GM19025 (cell line): ENCODE results near the gene OGFR.

Experiments used
- ATAC-seq: cut with Tn5 transposase; IDR thresholded peaks from one replicate; pipeline ENCODE4 v1.9.1; 2021; ENCODE audit warnings: mild to moderate bottlenecking, low read depth, moderate library complexity; ENCODE audit not compliant: unreplicated experiment

The OGFR gene

DNA sequence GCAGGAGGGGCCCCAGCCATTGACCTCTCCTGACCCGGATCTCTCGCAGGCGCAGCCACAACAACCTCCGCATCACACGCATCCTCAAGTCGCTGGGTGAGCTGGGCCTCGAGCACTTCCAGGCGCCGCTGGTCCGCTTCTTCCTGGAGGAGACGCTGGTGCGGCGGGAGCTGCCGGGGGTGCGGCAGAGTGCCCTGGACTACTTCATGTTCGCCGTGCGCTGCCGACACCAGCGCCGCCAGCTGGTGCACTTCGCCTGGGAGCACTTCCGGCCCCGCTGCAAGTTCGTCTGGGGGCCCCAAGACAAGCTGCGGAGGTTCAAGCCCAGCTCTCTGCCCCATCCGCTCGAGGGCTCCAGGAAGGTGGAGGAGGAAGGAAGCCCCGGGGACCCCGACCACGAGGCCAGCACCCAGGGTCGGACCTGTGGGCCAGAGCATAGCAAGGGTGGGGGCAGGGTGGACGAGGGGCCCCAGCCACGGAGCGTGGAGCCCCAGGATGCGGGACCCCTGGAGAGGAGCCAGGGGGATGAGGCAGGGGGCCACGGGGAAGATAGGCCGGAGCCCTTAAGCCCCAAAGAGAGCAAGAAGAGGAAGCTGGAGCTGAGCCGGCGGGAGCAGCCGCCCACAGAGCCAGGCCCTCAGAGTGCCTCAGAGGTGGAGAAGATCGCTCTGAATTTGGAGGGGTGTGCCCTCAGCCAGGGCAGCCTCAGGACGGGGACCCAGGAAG lies 7.7 kb downstream of the OGFR start:
- no peak for ATAC-seq

GRCh38 chr20:62812907-62813200 lies 8.2 kb downstream of the OGFR start:
- no peak for ATAC-seq

- no peak for ATAC-seq
These were observed 9.0 kb downstream of the OGFR start for GRCh38 chr20:62813588-62813987.

GRCh38 chr20:62814060-62814708 lies 9.5 kb downstream of the OGFR start:
- no peak for ATAC-seq

GRCh38 chr20:62814709-62815065 lies 10.1 kb downstream of the OGFR start:
- no peak for ATAC-seq

GRCh38 chr20:62815066-62815991 lies 10.7 kb downstream of the OGFR start:
- ATAC-seq = no peak

- ATAC-seq = no peak
These were observed 11.6 kb downstream of the OGFR start for GRCh38 chr20:62816031-62816883.

DNA sequence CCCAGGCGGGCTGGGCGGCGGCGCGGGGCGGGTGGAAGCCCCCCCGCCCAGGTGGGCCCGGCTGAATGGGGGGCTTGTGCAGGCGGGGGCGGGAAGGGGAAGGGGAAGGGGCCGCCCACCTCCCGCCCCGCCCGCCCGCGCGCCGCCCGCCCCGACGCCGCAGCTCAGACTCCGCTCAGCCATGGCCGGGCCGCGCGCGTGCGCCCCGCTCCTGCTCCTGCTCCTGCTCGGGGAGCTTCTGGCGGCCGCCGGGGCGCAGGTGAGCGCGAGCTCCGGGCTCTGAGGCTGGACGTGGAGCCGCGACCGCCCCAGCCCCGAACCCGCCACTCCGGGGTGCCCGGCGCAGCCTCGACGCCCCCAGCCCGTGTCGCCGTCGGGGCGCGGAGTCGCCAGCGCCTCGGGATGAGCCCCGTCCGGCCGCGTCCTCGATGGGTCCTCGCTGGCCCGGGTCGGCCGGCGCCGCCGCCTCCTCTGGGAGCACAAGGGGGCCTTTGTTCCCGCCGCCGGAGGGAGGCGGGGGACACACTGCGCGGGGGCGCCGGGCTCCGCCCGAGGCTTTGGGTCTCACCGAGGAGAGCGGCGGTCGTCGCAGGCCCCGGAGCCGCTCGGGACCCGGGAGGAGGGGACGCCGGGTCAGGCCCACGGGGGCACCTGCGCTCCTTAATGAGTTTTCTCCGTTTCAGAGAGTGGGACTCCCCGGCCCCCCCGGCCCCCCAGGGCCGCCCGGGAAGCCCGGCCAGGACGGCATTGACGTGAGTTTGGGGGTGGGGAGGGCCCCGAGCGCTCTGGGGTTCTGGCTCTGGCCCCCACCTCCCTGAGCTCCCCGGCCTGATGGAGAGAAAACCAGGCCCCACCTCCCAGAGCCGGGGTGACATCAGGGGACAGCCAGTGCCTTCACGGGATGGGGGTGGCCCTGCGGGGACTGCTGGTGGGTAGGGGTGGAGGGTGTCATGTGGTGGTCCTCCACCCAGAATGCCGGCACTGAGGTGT lies 12.5 kb downstream of the OGFR start, which contains the start of gene COL9A3:
COL9A3 (plus strand) TSS at position 167 of the 990 bp plus-strand sequence; CDS start at position 182, 15 bp downstream.
- no peak for ATAC-seq

GRCh38 chr20:62817975-62818591 lies 13.4 kb downstream of the OGFR start:
- ATAC-seq = no peak

- ATAC-seq = no peak
These were observed 14.2 kb downstream of the OGFR start for GRCh38 chr20:62818592-62819493.

DNA sequence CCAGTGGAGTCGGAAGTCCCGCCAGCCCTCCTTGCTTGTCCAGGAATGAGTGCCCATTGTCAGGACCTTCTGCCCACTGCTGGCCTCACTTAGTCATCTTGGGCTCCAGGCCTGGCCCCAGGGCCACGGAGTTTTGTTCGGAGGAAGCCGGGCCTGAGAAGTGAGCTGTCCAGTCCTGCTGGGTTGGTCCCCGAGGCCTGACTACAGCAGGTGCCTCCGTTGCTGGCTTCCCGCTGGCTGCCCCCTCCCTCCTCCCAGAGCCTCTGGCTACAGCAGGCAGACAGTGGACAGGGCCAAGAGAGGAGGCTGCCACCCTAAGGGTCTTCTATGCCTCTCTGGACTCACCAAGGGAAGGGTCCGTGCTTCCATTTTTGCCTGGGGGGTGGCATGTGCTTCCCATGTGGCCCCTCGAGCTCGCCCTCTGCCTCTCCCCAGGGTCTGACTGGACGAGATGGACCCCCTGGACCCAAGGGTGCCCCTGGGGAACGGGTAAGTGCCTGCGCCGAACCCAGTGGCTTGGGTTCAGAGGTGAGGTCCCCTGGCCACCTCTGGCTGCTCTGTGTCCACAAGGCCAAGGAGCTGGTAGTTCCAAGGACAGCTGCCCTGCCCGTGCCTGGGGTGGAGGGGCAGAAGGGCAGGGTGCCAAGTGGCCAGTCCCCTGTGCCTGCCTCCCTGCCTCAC lies 15.0 kb downstream of the OGFR start:
- no peak for ATAC-seq

DNA sequence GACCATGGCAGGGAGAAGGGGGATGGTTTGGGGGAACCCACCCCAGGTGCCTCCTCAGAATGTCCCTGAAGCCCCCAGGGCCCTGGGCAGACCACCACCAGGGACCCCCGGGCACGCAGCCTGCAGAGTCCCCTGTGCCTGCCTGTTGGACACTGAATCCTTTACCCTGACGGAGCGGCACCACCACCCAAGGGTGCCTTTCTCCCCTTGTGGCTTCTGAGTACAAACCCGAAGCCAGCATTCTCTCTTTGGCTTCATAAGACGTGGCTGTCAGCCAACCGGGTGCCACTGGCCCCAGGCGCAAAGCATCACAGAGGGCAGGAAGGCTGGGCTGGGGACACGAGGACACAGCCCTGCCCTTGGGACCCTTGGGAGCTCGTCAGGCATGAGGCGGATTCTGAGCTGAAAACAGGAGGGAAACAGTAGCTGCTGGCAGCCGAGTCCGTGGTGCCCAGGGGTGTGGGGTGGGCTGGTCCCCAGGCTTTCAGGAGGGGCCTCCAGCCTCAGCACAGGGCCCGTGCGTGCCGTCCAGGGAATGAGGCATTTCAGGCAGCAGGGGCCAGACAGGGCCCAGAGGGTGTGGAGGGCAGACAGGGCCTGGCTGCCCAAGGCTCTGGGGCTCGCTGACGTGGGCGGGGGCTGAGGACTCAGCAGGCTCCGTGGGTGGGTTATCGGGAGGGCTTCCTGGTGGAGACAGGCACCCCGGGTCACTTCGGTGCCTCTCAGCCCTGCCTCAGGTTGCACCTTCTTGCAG lies 15.8 kb downstream of the OGFR start:
- ATAC-seq = no peak

- no peak for ATAC-seq
These were observed 16.5 kb downstream of the OGFR start for GRCh38 chr20:62820962-62821725.

GRCh38 chr20:62821726-62822210 lies 17.1 kb downstream of the OGFR start:
- no peak for ATAC-seq

DNA sequence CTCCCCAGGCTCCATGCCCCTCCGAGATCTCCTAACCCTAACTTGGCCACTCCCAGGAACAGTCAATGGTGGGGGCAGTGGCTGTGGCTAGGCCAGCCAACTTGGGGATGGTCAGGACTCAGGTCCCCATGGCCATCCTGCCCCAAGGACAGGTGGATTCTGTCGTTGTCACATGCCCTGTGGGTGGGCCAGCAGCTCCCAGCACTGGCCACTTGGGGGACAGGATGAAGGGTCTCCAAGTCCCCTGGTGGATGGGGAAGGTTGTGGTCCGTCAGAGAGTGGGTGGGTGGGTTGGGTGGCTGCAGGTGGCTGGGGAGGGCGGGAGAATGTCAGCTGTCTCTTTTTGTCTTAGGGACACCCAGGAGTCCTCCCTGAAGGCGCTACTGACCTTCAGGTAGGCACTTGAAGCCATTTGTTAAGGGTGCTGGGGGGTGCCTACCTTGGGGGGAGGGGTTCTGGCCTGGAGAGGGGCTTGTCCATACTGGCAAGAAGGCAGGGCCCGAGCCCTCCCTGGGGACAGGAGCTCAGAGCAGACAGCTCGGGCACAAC lies 17.7 kb downstream of the OGFR start:
- no peak for ATAC-seq
